Effector memory CD8-positive, alpha-beta T cell (primary cell): ENCODE data around the gene SRP72.

ENCODE experiments used
- ATAC-seq: fragments of 150-1000 bp; cut with Tn5 transposase; replicated peaks from 2 replicates; pipeline ENCODE4 v1.10.0; 2021; ENCODE audit warnings: mild to moderate bottlenecking, moderate library complexity
- DNase-seq, 3 experiments: peaks; one replicate each; pipeline ENCODE4 v3.0.0; 2021
- H3K27ac Mint-ChIP-seq, 2 donors: one replicate each; pipeline ENCODE4 v1.8.0; 2022; ENCODE audit warnings: mild to moderate bottlenecking in 2 of 2, mixed read lengths in 2 of 2, moderate library complexity in 2 of 2
- H3K27me3 Mint-ChIP-seq, 2 donors: one replicate each; pipeline ENCODE4 v1.8.0; 2022; ENCODE audit warnings: mixed read lengths in 2 of 2
- H3K36me3 Mint-ChIP-seq: one replicate; pipeline ENCODE4 v1.8.0; 2022; ENCODE audit warnings: mild to moderate bottlenecking, moderate library complexity, mixed read lengths; ENCODE audit not compliant: insufficient read depth
- H3K4me1 Mint-ChIP-seq, 2 donors: one replicate each; pipeline ENCODE4 v1.8.0; 2022; ENCODE audit warnings: low read depth in 2 of 2, mixed read lengths in 2 of 2
- H3K4me3 Mint-ChIP-seq, 2 donors: one replicate each; pipeline ENCODE4 v1.8.0; 2022; ENCODE audit warnings: mild to moderate bottlenecking in 2 of 2, mixed read lengths in 2 of 2, moderate library complexity in 2 of 2
- H3K9me3 Mint-ChIP-seq, 2 donors: one replicate each; pipeline ENCODE4 v1.8.0; 2022; ENCODE audit warnings: mixed read lengths in 2 of 2
- total RNA-seq, 9 experiments: gene quantifications; one replicate each; lab custom pipeline; 2026; lab: John Stamatoyannopoulos, UW

SRP72 gene, protein sequence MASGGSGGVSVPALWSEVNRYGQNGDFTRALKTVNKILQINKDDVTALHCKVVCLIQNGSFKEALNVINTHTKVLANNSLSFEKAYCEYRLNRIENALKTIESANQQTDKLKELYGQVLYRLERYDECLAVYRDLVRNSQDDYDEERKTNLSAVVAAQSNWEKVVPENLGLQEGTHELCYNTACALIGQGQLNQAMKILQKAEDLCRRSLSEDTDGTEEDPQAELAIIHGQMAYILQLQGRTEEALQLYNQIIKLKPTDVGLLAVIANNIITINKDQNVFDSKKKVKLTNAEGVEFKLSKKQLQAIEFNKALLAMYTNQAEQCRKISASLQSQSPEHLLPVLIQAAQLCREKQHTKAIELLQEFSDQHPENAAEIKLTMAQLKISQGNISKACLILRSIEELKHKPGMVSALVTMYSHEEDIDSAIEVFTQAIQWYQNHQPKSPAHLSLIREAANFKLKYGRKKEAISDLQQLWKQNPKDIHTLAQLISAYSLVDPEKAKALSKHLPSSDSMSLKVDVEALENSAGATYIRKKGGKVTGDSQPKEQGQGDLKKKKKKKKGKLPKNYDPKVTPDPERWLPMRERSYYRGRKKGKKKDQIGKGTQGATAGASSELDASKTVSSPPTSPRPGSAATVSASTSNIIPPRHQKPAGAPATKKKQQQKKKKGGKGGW
- 90.1 to 249 (median 125) reads per million in 9 experiments for total RNA-seq

DNA sequence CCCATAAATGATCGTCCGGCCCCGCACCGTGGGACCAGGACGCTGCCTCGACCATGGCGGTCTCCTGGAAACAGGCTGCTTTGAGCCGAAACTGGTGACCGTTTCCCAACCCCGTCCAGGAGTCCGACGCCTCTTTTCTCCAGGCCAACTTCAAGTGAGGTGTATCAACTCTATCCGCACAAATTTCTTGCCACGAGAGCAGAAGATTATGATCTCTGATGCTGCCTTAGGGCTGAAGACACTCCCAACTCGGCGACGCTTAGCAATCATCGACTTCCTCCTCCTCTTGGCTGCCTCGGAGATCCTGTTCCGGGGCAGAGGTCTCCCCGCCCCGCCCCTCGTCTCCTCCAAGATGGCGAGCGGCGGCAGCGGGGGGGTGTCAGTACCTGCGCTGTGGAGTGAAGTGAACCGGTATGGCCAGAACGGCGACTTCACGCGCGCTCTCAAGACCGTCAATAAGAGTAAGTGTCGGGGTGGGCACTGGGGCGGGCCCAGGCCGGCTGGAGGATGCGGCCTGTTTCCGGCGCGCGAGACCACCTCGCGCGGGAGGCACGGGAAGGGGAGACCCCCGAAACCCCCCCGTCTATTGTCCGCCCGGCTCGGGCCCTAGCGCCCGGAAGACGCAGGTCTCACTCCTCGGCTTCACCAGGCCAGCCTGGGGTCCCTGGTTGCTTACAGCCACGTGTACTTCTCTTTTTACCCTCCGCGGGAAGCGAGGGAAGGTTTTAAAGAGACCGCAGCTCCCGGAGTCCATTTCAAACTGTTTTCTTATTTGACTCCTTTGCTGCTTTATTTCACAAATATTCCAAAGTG, at the start of gene SRP72:
Gene SRP72, plus strand, starts transcription at position 334 of the 813 bp plus-strand sequence. Its CDS starts 19 bp downstream, at position 353.
- H3K4me1 Mint-ChIP-seq = peaks cover 41 to 54% of the 10 kb centered on the region in 2 donors
- no peaks in the 10 kb centered on the region for H3K27me3 Mint-ChIP-seq
- no peaks in the 10 kb centered on the region for H3K9me3 Mint-ChIP-seq
- H3K36me3 Mint-ChIP-seq = peaks cover 36% of the 10 kb centered on the region
- DNase-seq (peak; percentile 86 to 89 (median 88)), ATAC-seq (peak; percentile 96)
- H3K4me3 Mint-ChIP-seq = peak within 1 kb of the TSS; percentile 98 to 100
- H3K27ac Mint-ChIP-seq = peak within 1 kb of the TSS; percentile 98 to 99

DNA sequence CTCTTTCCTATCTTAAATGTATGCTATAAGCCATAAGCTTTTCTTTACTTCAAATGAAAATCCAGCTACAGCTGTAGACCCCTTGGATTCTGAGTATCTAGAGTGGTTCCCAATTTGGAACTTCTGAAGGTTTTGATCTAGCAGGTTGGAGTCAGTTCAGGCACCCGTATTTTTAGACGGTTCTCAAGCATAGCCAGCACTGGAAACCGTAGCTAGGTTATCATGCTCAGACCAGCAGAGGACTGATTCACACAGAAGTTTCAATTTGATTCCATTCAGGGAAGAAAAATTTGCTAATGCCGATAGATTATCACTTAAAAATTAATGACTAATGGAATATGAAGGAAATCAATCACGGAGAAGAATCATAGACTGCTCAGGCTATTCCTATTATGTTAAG, 43.2 kb upstream of the SRP72 start:
- Mint-ChIP-seq H3K27me3 (no peaks in the 10 kb centered on the region), H3K27ac (no peak overlapping the region), H3K4me3 (no peak overlapping the region), H3K4me1 (peaks cover 0 to 2% of the 10 kb centered on the region in 2 donors), H3K9me3 (no peaks in the 10 kb centered on the region), H3K36me3 (no peaks in the 10 kb centered on the region)
- ATAC-seq (no peak), DNase-seq (no peak)

DNA sequence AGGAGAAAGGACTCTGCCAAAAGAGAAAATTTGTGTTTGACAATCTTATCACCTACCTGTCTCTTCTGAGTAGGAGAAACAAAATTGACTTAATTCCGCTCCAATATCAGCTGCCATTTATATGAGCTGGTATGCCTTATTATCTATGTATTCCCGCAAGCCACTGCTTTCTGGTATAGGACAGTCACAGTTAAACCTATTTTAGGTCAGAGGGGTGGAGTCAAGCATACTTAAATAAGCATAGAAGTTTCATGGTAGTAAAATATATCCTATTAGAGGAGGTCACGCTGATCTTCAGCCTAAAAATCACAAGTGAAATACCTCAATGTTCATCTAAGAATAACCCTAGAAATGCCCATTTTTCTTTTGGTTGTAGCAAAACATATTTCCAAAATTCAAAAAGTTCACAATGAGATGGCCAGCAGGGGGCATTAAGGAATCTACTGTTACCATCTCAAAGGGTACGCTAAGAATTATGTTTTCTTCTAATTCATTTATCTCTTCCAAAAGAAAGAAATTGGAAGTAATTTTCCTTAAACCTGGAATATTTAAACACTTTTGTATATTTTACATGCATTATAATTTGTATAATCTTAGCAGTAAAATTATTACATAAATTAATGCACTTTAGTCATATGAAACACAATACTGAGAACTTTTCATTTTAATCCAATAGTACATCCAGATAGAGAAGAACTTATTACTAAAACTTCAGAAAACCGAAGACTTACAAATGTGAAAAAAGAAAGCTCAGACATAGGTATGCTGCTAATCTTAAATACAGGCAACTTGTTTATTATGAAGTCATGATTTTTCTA, 42.5 kb upstream of the SRP72 start:
- Mint-ChIP-seq H3K27me3 (no peaks in the 10 kb centered on the region), H3K4me1 (peaks cover 0 to 3% of the 10 kb centered on the region in 2 donors), H3K4me3 (no peak overlapping the region), H3K27ac (no peak overlapping the region), H3K9me3 (no peaks in the 10 kb centered on the region), H3K36me3 (no peaks in the 10 kb centered on the region)
- DNase-seq (peak; percentile 28 to 49 (median 48)), ATAC-seq (peak; percentile 40)

DNA sequence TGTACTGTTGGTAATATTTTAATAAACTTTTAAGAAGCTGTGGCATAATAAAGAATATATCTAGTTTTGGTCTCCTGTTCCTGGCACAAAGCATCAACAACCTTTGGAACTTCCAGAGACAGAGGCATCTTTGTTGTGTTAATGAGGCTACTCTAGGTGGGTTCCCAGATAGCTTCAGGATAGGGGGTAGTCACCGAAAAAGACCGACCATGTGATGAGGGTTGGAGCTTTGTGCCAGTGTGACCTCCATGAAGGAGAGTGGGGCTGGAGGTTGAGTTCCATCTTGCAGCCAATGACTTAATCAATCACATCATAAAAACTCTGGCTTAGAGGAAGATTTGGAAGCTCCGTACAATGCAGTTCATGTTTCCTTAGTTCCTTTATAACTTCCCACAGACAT, 41.9 kb upstream of the SRP72 start:
- Mint-ChIP-seq H3K4me1 (peaks cover 0 to 3% of the 10 kb centered on the region in 2 donors), H3K9me3 (no peaks in the 10 kb centered on the region), H3K27me3 (no peaks in the 10 kb centered on the region), H3K27ac (no peak overlapping the region), H3K36me3 (no peaks in the 10 kb centered on the region), H3K4me3 (no peak overlapping the region)
- no peak for ATAC-seq
- no peak for DNase-seq

DNA sequence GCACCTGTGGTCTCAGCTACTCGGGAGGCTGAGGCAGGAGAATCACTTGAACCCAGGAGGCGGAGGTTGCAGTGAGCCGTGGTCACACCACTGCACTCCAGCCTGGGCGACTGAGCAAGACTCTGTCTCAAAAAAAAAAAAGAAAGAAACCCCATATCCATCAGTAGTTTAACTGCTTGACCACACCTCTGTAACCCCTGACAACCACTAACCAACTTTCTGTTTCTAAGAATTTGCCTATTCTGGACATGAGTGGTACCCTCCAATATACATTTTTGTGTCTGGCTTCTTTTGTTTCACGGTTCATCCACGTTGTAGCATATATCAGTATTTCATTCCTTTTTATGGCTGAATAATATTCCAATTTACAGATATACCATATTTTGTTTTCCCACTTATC, 41.1 kb upstream of the SRP72 start:
- Mint-ChIP-seq H3K4me3 (no peak overlapping the region), H3K4me1 (peaks cover 0 to 3% of the 10 kb centered on the region in 2 donors), H3K27me3 (no peaks in the 10 kb centered on the region), H3K36me3 (no peaks in the 10 kb centered on the region), H3K27ac (no peak overlapping the region), H3K9me3 (no peaks in the 10 kb centered on the region)
- no peak for DNase-seq
- ATAC-seq = no peak

DNA sequence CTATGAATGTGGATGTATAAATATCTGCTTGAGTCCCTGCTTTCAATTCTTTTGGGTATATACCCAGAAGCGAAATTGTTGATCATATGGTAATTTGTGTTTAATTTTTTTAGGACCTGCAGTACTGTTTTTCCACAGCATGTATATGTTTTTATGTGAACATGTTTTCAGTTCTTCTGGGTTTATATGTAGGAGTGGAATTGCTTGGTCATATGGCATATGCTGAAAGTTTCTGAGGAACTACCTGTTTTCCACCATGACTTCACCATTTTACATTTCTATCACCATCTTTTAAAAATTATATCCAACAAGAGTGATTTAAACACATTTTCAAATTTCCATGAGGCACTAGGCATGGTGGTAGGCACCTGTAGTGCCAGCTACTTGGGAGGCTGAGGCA, 40.2 kb upstream of the SRP72 start:
- ATAC-seq (no peak), DNase-seq (no peak)
- H3K27me3 Mint-ChIP-seq = no peaks in the 10 kb centered on the region
- H3K36me3 Mint-ChIP-seq = no peaks in the 10 kb centered on the region
- no peak overlapping the region for H3K4me3 Mint-ChIP-seq
- peaks cover 0 to 3% of the 10 kb centered on the region in 2 donors for H3K4me1 Mint-ChIP-seq
- no peak overlapping the region for H3K27ac Mint-ChIP-seq
- H3K9me3 Mint-ChIP-seq = no peaks in the 10 kb centered on the region

DNA sequence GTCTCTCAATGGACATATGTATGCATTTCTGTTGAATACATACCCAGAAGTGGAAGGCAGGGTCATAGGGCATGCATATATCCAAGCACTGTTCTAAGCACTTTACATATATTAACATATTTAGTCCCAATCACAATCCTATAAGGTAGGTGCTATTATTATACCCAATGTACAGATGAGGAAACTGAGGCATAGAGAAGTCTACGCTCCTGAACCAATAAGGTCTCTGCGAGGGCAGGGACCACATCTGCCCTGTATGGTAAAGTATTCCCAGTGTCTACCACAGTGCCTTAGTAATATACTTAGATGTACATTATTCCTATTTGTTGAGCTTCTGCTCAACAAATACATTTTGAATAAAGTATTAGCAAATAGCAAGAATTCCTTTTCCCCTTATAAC, 37.2 kb upstream of the SRP72 start:
- H3K36me3 Mint-ChIP-seq = peaks cover 3% of the 10 kb centered on the region
- no peaks in the 10 kb centered on the region for H3K9me3 Mint-ChIP-seq
- H3K4me1 Mint-ChIP-seq = peaks cover 9 to 16% of the 10 kb centered on the region in 2 donors
- no peaks in the 10 kb centered on the region for H3K27me3 Mint-ChIP-seq
- no peak overlapping the region for H3K4me3 Mint-ChIP-seq
- no peak for DNase-seq
- no peak for ATAC-seq
- H3K27ac Mint-ChIP-seq = no peak overlapping the region

DNA sequence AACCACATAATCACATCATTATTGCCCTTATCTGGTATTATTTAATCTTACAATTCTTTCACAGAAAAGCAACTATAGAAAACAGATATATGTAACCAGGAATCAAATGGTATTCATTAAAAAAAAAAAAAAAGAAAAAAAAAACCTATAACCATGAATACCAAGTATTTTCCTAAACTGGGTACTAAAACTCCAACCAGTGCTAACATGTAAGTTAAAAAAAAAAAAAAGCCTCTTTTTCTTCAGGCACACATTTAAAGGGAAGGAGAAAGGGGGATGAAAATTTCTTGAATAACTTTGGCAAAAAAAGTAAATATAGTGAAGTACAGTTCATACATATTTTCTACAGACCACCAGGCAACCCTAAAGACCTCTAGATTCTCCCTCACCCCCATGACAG, 34.1 kb upstream of the SRP72 start:
- Mint-ChIP-seq H3K4me1 (peaks cover 22 to 32% of the 10 kb centered on the region in 2 donors), H3K27me3 (no peaks in the 10 kb centered on the region), H3K9me3 (no peaks in the 10 kb centered on the region), H3K27ac (no peak overlapping the region), H3K36me3 (peaks cover 19% of the 10 kb centered on the region), H3K4me3 (peak overlapping the region in 1 of 2 donors; percentile 87)
- DNase-seq = no peak
- no peak for ATAC-seq

DNA sequence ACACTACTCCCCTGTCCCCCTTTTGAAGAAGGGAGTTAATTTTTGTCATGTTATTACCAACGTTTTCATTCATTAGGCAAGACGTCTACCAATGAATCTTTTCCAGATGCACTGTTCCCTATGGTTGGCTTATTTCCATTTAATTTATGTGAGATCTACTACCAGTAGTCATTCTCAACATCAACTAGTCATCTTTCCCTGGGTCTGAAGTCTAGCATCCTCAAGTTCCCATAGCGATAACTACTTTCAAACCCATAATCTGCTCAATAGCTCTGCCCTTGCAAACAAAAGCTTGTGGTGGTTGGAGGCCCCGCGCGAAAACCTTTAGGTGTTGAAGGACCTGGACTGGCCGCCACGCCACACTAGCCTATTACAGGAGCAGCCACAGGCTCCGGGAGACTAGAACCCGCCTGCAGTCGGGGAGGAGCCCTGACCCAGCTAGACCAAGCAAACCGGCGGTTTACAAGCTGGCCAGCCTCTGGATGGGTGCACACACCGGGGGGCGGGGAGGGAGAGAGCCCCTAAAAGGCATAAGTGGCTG, 32.7 kb upstream of the SRP72 start:
- Mint-ChIP-seq H3K9me3 (no peaks in the 10 kb centered on the region), H3K27me3 (no peaks in the 10 kb centered on the region), H3K4me1 (peaks cover 22 to 29% of the 10 kb centered on the region in 2 donors), H3K27ac (peak overlapping the region; percentile 77 to 80), H3K36me3 (peaks cover 19% of the 10 kb centered on the region), H3K4me3 (peak overlapping the region; percentile 86 to 87)
- ATAC-seq (no peak), DNase-seq (peak in 1 of 3 experiments; percentile 6)

DNA sequence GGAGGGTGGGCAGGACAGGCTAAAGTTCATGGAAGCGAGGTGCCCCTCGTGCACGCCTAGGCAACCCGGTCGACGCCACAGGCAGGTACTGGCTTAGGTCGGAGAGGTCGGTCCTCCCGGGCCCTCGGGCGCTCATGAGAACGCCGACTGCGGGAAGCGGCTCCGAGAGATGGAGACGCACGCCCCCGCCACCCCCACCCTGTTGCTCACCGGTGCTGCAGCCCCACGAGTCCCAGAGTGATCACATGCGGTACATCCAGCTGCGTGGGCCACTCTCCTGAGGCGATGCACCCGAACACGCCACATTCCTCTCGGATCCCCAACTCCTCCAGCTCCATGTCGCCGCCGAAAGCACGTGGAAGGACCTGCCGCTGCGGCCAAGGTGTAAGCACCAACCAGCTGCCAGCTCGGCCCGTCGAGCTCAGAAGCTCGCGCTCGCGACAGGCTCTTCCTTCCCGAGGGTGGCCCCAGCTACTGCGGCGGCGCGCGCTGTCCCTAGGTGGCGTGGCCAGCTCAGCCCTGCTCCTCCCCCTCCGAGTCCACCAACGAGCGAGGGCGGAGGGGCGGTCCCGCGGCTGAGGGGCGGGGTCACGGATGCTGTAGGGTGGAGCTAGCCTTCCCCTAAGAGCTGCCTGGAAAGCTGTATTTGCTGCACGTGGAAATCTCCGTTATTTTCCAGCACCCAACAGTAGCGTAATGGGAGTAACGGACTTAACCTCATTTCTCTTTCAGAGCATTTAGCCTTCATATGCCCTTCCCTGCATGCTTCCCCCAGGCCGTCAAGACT, 32.1 kb upstream of the SRP72 start, which contains the start of gene PPAT:
Gene PPAT, minus strand, starts transcription at position 476 of the 787 bp plus-strand sequence. Its CDS starts 138 bp downstream, at position 338.
- Mint-ChIP-seq H3K4me1 (peaks cover 22 to 29% of the 10 kb centered on the region in 2 donors), H3K4me3 (peak within 1 kb of the TSS; percentile 86 to 87), H3K36me3 (peaks cover 19% of the 10 kb centered on the region), H3K27me3 (no peaks in the 10 kb centered on the region), H3K27ac (peak within 1 kb of the TSS; percentile 77 to 80), H3K9me3 (no peaks in the 10 kb centered on the region)
- DNase-seq = peak; percentile 99 to 100 (median 99)
- peak; percentile 78 for ATAC-seq

DNA sequence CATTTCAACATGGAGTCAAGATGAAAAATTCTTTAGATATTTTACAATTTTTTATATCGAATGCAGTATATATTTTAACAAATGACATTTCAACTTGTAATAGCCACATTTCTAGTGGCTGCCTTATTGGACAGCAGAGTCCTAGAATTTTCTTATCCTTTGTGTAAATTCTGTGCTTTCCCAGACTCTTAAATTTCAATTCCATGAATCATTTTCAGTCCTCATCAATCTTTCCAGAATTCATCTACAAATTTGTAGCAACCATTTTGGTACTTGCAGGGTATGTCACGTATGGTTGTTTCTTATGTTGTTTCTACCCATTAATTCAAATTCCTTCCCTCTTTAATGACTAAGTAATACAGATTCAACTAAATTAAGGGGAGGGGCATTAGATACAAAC, 28.7 kb upstream of the SRP72 start:
- peaks cover 21 to 26% of the 10 kb centered on the region in 2 donors for H3K4me1 Mint-ChIP-seq
- no peaks in the 10 kb centered on the region for H3K9me3 Mint-ChIP-seq
- DNase-seq (no peak), ATAC-seq (no peak)
- H3K36me3 Mint-ChIP-seq = peaks cover 19% of the 10 kb centered on the region
- no peak overlapping the region for H3K27ac Mint-ChIP-seq
- H3K4me3 Mint-ChIP-seq = no peak overlapping the region
- H3K27me3 Mint-ChIP-seq = no peaks in the 10 kb centered on the region

DNA sequence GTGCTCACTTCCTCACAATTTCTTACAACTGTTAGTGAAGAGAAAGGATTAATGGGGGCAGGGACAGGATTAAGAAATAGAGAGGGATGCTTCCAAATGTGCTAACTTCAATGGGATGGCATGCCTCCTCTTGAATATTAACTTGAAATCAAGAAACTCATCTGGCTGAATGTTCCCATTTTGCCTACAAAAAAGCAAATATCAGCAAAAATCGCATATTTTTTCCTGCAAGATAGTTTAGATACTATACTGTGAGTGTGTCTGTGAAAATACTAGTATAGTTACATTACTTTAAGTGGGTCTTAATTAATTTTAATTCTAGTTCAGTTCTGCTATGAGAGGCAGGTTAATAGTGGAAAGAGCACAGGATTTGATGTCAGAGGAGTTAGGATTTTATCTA, 26.4 kb upstream of the SRP72 start:
- DNase-seq = no peak
- H3K4me3 Mint-ChIP-seq = no peak overlapping the region
- H3K27ac Mint-ChIP-seq = no peak overlapping the region
- no peak for ATAC-seq
- peaks cover 11% of the 10 kb centered on the region for H3K36me3 Mint-ChIP-seq
- H3K27me3 Mint-ChIP-seq = no peaks in the 10 kb centered on the region
- no peaks in the 10 kb centered on the region for H3K9me3 Mint-ChIP-seq
- H3K4me1 Mint-ChIP-seq = peaks cover 14 to 17% of the 10 kb centered on the region in 2 donors
